ENCODE results near the gene FILIP1. TPM values are rescaled to one million over a fixed set of nuclear protein-coding genes. Genes with fewer than 3 reads are reported as not detected.

FILIP1 gene
- total RNA-seq, 1 donor from 2014 or later: 41.5 TPM

GRCh38 chr6:75382634-75382900, 111.0 kb downstream of the FILIP1 start:
- no peak for DNase-seq (ENCODE audit: low read depth)

DNA sequence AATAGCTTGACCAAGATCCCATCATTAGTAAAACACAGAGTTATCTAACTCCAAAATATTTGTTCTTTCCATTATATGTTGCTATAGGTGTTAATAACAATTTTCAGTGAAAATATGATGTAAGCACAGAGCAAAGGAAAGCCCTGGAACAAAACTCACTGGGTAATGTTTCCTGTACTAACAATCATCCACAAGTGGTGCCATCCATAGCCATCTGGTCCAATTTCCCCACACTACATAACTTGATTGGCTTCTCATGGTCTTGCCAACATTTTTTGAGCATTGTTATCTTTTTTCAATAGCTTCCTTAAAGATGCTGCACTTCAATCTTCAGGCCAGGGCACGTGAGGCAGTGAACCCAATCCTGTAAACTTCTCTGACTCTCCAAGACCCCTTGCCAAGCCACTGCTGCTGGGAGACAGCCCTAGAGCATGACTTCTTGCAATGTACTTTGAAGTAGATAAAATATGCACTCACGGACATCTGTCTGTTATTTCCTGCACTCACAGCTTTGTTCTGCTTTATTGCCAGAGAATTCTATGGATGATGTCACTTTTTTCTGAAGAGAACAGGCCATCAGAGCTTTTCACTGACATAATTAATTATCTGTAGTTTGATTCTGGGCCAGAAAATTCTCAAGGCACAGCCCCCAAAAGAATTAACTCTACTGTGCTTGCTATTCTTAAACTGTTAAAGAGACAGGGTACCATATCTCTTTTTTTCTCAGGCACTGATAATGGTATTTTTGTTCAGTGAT, 111.5 kb downstream of the FILIP1 start:
- no peak for DNase-seq (ENCODE audit: low read depth)

- DNase-seq (ENCODE audit: low read depth): no peak
Observed at GRCh38 chr6:75379536-75379935, 114.1 kb downstream of the FILIP1 start.

GRCh38 chr6:75378101-75378500, 115.5 kb downstream of the FILIP1 start:
- no peak for DNase-seq (ENCODE audit: low read depth)

DNA sequence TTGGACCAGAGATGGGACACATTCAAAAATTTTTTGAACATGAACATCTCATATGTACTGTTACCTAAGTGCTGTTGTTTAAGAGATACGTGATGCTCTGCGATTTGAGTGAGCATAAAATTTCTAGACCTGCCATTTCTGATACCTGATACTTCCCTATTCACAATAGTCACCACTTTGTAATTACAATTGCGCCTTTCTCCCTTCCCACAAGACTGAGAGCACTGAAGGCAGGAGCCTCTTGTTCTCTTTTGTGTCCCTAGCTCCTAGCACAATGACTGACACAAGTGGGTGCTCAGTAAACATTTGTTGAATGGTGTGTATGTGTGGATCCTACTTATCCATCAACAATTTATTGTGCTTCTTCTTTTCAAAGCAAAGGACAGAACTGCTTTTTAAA, 116.2 kb downstream of the FILIP1 start:
- no peak for DNase-seq (ENCODE audit: low read depth)

DNA sequence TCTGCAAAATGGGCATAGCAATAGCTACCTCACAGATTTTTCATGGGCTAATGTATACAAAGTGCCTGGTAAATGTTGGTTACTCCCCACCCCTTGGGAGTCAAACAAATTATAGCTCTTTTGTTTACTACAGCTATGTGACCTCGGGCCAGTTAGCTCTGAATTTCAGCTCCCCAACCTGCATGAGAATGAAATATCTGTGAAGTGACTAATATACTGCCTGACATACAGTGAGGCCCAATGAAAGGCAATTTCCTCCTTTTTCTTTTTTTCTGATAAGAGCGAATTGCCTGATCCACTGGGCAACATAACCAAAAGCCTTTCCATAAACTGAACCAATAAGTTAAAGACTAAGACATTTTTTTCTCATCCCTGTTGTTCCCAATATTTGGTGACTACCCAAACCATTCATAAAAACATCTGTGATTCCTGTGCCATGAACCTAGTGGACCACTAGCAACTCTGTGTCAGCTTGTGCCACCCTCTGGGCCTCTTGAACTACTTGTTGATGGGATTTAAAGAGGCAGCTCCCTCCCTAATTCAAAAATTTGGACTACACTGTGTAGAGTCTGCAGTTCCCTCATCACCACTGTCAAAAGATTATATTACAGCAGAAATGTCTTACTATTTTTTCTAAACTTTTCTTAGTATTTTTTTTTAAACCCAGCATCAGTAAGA, 117.1 kb downstream of the FILIP1 start:
- no peak for DNase-seq (ENCODE audit: low read depth)

GRCh38 chr6:75374961-75375400, 118.6 kb downstream of the FILIP1 start:
- peak; percentile 21 for DNase-seq (ENCODE audit: low read depth)

DNA sequence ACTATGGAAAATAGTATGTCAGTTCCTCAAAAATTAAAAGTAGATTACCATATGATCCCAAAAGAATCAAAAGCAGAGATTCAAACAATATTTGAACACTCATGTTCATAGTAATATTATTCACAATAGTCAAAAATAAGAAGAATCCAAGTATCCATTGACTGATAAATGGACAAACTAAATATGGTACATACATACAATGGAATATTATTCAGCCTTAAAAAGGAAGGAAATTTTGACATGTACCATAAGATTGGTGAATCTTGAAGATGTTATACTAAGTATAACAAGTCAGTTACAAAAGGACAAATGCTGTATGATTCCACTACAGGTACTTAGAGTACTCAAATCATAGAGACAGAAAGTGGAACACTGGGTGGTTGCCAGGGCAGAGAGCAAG, 120.7 kb downstream of the FILIP1 start:
- DNase-seq (ENCODE audit: low read depth): no peak

DNA sequence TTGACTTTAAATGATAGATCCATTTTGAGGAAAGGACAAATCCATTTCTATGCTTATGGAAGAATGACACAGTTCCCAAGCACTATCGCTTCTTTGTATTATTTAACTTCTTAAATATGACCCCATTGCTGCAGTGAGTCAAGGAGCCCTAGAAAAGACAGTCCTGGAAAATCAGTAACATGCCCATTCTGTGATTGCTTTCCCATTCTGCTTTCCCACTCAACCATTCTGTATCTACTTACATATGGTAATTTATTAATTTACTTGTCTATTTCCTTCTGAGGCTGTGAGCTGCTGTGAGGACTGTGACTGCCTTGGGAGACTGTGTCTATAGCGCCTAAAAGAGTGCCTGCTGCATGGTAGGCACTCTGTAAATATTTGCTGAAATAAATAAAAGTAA, 123.6 kb downstream of the FILIP1 start:
- DNase-seq (ENCODE audit: low read depth): no peak

- DNase-seq (ENCODE audit: low read depth): no peak
Observed at GRCh38 chr6:75368864-75369402, 124.7 kb downstream of the FILIP1 start.

DNA sequence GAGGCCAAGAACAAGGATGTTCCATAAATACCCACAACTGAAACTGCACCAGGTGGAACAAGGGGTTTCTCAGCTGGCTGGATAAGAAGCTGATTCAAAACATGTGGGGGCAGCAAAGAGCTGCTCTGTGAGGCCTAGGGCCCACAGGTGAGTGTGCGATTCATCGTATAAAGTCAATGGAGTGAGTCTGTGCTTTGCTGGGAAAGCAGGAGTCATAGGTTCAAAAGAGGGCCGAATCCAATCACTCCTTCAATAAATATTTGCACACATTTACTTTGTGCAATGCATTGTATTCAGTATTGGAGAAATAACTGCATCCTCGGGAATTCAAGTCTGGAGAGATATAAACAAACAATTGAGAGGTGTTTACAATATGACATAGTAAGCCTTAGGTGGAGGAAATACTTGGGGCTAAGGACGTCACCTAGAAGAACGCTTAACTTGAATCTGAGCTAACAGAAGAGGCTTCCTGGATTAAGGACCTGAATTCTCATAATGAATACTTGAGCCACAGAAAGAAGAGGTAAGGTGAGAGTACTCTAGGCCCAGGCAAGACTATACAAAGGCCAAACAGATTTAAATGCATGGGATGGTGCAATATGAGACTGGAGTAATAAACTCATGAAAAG, 125.3 kb downstream of the FILIP1 start:
- DNase-seq (ENCODE audit: low read depth): peak; percentile 37

DNA sequence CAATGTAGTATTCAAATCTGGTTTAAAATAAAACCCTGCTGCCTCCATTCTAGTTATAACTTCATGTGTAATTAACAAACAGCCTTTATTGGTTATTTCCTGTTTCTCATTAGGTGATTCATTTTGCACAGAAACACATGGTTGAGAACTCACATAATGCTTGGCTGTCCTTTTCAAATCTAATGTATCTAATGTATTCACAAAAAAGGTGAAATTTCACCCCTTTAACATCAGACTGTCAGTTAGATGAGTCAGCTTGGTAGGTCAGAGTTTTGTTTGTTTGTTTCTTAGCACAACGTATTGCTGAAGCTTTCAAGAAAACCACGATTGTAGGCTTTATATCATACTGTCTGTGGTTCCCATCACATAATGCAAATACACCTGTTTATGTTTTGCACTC, 130.3 kb downstream of the FILIP1 start:
- DNase-seq (ENCODE audit: low read depth): no peak

DNA sequence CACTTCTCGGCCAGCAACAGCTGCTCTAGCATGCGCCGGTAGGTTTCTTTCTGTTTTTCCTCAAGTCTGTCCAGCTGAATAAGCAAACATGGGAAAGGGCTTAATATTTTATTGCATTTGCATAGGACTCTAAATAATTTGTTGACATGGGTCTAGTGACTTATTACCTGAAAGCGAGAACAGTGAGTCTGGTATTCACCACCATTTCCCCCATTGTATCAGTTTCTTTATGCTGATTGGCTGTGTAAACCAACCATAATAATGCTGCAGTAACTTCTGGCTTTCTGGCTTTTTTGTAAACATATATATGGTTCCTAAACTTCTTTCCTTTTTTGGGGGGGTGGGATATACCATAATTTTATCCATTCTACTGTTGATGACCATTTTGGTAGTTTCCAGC, 140.0 kb downstream of the FILIP1 start:
- no peak for DNase-seq (ENCODE audit: low read depth)

DNA sequence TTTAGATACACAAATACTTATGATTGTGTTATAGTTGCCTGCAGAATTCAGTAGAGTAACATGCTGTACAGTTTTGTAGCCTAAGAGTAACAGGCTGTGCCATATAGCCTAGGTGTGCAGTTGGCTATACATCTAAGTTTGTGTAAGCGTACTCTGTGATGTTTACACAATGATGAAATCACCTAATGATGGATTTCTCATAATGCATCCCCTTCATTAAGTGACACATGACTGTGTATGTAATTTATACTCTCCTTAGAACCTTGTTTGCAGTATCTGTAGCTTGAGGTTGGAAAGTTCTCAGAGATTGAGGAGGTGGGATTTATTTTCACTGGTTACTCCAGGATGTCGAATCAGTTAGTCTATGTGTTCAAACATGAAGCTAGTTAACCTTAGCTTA, 142.0 kb downstream of the FILIP1 start:
- DNase-seq (ENCODE audit: low read depth): no peak

DNA sequence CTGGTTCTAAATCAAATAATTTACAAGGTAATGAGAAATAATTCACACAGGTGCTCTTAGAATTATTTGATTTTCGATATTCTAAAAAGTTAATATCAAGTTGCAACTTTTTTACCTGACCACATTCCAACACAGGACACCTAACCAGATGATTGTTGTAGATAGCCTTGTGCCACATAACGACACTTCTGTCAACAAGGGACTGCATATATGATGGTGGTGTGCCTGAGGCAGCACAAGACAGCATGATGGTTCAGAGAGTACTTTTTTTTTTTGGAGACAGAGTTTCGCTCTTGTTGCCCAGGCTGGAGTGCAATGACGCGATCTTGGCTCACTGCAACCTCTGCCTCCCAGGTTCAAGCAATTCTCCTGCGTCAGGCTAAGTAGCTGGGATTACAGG, 142.8 kb downstream of the FILIP1 start:
- DNase-seq (ENCODE audit: low read depth): no peak

GRCh38 chr6:75350156-75350555, 143.4 kb downstream of the FILIP1 start:
- DNase-seq (ENCODE audit: low read depth): no peak

- DNase-seq (ENCODE audit: low read depth): no peak
Observed at GRCh38 chr6:75349262-75349984, 144.2 kb downstream of the FILIP1 start.

- DNase-seq (ENCODE audit: low read depth): no peak
Observed at GRCh38 chr6:75348882-75349261, 144.7 kb downstream of the FILIP1 start.

GRCh38 chr6:75347898-75348610, 145.5 kb downstream of the FILIP1 start:
- no peak for DNase-seq (ENCODE audit: low read depth)

GRCh38 chr6:75345413-75345812, 148.2 kb downstream of the FILIP1 start:
- DNase-seq (ENCODE audit: low read depth): peak; percentile 61

DNA sequence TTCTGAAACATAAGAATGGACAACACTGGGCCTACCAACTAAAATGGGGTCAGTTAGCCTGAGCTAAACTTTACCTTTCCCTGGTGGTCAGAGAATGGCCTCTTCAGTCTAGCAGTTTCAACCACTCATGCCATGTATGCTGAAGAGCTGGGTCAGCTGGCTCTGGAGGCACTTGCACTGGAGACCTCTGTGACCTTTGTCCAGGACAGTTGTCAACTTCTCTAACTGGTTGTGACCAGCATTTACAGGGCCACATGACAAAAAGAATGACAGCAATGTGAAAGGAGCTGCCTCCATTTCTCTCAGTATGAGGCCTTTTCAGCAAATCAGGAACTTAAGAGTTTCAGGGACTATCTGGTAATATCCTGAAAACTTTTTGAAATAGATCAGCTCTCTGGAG, 149.1 kb downstream of the FILIP1 start:
- peak; percentile 53 for DNase-seq (ENCODE audit: low read depth)
